ENCODE measurements around the gene AP5Z1.

AP5Z1 gene

DNA sequence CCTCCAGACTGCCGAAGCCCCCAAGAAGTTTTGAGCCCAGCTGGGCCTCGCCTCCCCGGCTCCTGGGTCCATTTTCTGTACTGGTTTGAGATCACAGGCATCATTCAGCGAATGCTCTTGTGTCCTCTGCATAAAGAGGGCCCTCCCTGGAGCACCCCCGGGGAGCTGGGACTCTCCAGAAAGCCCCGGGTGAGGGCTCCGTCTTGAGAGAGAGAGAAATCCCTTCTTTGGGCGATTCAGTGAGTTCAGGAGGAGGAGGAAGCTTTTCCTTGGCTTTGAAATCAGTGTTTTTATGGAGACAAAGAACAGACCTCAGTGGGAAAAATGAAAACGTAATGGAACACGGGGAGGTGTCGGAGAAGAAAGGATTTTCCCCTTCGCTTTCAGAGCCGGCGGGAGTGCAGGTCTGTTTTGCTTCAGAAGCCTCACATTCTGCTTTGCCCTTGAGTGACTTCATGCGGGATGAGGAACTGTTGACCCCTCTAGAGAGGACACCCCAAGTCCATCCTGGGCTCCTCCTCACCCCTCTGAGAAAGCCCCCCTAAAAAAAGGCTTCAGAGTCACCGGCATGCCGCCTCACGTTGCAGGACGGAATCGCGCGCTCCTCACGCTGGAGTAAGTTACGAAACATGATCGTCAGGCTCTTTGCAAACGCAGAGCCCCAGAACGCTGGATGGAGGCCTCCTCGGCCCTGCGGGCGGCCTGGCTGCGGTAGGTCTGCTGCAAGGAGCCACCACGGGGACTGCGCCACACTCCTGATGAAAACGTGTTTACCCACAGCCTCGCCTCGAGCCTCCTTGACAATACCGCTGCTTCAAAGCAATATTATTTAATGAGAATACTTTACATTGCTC is 8.5 kb upstream of the AP5Z1 start:
- DNase-seq, result no peak

DNA sequence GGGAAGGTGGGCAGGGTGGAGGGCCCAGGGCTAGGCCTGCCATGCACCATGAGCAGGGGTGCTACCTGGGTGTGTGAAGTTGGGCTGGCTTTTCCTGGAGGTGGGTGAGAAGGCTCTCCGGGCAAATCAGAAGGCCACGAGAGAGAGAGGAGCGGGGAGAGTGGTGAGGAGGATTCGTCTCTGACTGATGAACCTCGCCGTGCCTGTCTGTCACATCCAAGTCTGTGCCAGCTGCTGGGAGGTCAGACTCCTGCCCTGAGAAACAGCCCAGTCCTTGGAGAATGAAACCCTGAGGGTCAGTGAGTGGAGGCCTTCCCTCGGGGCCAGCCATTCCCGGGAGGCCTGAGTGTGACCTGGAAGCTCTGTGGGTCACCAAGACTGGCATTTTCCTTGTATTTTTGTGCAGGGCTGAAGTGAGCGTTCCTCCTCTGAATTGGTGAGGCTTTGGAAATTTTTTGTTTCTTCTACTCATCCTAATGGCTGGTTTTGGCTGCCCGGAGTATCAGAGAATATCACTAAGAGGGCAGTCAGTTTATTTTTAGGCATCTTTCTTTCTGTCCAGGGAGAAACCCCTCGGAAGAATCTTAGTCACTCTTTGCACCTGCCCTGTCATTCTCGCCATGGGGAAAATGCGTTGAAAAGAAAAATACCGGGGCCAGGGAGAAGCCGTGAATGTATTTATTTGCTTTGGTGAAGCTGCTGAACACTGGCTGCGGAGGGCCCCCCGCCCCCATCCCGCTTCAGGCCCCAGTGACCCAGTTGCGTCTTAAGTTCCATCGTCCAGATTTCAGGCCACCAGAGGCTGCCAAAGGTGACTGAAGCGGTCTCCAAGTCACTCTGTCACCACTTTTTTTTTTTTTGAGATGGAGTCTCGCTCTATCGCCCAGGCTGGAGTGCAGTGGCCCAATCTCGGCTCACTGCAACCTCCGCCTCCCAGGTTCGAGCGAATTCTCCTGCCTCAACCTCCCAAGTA is 6.5 kb upstream of the AP5Z1 start:
- DNase-seq, result no peak

DNA sequence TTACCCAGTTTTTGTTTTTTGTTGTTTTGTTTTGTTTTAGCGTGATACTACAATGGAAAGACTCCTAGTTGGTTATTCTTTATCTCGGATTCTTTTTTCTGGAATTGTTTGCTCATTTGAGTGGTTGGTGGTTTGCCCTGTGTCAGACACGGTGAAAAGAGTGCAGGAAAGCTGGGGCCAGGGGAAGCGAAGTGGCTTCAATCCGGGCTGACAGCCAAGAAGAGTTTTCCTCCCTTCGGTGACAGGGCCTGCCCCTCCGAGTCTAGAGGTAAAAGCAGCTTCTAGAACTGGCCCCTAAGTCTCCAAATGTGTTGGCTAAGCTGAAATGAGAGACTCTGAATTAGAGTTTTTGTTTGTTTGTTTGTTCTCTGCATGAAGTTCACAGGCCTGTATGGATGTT is 5.7 kb upstream of the AP5Z1 start:
- DNase-seq, result no peak

DNA sequence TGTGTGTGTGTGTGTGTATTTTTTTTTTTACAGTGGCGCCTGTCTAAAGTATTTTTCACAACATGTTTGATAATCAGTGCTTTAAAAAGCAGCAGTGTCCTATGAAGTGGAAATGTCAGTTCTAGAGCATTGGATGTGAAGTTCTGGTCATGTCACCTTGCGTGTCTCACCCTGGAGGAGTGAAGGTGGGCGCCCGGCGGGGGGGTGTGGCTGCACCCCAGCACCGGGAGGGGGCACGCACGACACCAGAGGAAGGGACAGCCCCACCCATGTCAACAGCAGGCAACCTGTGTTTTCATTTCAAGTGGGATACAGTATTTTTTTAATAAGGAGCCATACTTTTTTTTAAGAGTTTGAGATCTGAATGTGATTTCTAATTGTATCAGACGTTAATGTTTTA is 4.5 kb upstream of the AP5Z1 start:
- no peak for DNase-seq

DNA sequence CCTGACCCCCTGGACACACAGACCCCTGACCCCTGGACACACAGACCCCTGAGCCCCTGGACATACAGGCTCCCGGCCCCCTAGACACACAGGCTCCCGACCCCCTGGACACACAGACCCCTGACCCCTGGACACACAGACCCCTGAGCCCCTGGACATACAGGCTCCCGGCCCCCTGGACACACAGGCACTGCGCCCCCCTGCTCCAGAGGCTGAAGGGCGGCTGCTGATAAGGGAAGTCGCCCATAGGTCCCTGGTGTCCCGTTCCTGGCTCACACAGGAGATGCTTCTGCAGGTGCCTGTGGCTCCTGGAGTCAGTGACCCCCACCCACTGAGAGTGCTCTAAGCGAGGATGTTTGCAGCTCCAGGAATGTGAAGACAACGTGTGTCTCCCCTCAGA is 3.7 kb upstream of the AP5Z1 start:
- DNase-seq, result no peak

DNA sequence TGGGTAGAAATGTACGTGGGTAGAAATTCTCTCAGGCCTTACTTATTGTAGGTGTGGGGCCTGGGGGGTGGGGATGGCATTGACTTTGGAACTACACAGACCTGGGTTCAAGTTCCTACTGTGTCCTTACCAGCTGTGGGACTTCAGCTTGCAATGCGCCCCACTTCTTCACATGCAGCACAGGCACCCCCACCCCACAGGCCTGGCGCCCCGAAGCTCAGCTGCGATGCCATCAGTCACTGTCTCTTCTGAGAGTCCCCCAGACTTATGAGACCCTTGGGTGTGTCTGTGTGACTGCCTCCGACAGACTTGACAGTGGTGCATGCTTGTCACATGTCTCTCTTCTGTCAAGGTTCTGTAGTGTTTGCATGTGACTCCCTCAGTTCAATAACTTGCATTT is 3.1 kb upstream of the AP5Z1 start:
- DNase-seq, result no peak

DNA sequence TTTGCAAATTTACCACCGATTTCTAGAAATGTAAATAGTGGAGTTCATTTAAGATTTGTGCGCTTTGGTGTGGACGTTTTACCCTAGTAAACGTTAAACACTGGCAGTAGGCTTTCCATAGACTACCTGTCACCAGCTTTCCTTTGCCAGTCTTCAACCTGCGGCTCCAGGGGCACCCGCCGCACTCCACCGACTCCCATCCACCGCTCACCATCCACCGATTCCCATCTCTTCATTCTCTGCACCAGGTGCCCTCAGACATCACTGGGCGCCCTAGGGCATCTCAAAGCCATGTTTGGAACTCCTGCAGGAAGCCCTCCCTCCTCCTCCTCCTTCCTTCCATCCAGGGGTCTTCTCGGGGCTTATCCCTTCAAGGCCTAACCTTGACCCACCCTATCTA is 1.4 kb upstream of the AP5Z1 start:
- no peak for DNase-seq

DNA sequence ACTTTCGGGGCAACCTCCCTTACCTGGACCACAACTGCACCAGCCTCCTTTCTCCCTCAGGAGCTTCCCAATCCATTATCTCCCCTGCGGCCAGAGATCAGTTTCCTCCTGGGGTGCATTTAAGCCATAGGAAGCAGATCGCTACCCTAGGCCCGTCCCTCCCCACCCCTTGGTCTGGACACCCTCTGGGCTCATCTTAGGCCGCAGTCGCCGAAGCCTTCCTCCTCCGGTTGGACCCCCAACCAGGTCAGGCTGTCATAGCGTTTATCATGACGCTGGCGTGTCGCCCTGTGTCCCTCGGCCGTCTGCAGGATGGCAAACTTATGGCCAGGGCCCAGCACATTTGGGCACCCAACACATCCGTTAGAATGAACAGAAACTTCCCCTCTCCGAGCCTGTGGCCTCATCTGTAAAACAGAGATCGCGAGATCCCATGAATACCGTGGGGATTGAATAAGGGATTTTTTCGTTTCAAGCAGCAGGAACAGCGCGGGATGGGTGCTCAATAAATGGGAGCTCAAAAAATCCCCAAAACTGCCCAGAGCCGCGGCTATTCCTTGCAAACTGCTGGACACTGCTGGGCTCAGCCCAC is 669 bp upstream of the AP5Z1 start:
- DNase-seq, result no peak

DNA sequence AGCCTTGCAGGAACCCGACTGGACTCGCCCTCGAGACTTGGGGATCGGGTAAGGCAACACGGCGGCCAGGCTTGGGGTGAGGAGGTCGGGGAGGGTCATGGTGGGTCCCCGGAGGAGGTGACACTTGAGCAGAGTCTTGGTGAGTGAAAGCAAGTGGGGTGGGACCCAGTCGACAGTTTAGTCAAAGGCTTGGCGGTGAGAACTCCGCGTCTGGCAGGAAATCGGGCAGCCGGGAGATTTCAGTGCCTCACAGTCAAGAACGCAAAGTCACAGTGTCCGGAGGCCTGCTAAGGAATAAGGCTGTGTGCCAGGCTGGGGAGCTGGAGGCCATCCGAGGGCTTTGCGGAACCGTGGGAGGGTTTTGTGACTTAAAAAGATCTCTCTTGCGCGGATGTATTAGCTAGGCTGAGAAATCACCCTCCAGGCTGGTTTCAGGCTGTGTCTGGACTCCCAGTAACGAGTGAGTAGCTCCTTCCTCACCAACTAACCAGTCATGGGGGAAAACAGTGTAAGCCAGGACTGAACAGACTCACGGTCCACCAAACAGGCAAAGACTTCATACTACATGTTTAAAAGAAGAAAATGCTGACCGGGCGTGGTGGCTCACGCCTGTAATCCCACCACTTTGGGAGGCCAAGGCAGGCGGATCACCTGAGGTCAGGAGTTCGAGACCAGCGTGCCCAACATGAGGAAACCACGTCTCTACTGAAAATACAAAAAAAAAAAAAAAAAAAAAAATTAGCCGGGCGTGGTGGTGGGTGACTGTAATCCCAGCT is 613 bp downstream of the AP5Z1 start:
- DNase-seq, result peak in 1 of 2 experiments; percentile 60

DNA sequence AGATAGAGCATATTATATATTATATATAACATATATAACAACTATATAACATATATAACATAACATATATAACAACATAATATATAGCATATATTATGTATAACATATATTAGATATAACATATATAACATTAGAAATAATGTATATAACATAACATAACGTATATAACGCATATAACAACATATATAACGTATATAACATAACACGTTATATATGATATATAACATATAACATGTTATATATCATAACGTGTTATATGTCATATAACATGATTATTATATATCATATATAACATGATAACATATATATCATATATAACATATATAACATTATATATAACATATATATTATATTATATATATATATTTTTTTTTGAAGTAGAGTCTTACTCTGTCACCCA is 3.7 kb downstream of the AP5Z1 start:
- no peak for DNase-seq

DNA sequence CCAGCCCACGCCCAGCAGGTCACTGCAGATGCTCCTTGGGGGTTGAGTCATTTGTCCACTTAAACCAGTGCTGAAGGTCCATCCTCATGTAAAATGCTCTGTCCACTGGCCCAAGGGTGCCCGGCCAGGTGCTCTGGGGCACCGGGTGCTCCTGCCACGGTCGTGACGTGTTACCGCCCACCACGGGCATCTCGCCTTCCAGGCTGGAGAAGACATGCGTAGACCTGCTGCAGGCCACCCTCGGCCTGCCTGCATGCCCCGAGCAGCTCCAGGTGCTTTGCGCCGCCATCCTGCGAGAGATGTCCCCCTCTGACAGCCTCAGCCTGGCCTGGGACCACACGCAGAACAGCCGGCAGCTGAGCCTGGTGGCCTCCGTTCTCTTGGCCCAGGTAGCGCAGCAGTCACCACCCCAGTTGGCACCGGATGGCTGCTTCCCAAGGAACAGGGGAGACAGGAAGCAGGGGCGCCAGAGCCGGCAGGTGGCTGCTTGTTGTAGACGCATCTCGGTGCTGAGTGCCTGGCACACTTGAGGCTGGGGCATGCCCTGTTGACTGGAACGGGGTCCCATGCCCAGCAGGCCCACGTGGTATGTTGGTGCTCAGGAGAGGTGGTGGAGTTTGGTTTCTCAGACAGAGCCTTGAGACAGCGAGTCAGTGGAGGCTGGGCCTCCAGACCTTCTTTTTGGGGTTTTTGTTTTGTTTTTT is 6.1 kb downstream of the AP5Z1 start:
- DNase-seq, result no peak

DNA sequence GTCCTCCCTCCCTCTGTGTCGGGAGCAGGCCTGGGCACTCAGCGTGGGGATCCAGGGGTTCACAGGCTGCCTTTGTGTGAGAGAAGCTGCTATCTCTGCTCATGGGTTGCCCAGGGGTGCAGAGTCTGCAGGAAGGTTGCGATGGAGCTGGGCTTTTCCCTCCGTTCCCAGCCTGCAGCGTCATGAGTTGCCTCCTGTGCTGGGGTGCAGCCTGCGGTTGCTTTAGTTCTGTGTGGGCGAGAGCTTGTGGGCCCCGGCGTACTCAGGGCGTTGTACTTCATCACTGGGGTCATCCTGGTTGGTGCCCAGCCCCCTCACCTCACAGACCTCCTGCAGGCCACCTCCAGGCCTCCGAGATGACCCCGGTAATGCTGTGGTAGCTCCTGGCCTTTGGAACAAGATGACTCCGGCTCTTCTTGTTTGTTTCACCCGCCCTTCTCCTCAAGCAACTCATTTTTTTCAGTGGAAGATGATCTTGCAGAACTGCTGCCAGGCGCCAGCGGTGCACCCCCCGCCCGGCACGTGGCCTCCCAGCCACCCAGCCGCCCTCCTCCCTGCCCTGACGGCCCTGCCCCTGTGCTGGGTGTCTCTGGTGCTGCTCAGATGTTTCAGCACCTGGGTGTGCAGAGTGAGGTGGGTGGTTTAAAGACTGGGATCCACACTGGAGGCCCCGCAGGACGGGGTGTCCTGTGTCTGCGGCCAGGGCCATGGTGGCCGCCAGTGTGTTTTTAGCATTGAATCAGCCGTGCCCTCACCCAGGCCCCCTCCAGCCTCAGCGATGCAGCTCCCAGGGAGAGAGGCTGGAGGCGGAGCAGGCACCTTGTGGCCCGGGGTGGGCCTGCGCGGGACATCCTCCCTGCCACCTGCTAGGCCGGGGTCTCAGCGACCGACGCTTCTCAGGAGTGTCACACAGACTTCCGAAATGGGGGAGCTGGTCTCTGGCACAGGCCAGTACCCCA is 7.2 kb downstream of the AP5Z1 start:
- no peak for DNase-seq

DNA sequence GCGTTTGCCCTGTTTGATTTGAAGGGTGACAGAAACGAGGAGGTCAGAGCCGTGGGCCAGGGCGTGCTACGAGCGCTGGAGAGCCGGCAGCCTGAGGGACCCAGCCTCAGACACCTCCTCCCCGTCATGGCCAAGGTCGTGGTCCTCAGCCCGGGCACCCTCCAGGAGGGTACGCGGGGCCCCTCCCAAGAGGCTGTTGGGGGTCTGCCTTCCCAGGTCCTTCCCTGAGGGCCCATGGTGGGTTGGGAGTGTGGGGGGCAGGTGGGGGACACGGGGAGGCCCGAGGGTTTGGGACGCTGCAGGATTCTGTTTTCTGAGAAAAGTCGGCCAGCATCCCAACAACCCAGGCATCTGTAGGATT is 7.8 kb downstream of the AP5Z1 start:
- no peak for DNase-seq

DNA sequence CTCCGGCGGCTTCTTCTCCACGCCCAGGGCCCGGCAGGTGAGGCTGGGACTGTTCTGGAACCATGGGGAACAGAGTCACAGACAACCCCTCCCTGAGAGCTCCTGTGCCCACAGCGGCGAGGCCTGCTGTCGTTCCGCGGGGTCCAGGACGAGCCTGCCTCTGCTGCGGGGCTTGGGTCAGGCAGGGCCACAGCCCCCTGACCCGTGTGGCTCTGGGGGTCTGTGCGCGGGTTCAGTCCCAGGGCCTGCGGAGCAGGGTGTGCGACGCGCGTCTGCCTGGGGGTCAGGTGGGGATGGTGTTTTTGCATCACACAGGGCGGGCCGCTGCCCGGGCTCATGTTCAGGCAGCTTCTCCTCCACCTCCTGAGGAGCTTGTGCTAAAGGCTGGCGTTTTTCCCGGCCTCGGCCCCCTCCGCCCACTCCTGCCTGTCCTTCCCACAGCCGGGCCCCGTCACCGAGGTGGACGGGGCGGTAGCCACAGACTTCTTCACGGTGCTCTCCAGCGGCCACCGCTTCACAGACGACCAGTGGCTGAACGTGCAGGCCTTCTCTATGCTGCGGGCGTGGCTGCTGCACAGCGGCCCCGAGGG is 8.4 kb downstream of the AP5Z1 start:
- DNase-seq, result no peak

DNA sequence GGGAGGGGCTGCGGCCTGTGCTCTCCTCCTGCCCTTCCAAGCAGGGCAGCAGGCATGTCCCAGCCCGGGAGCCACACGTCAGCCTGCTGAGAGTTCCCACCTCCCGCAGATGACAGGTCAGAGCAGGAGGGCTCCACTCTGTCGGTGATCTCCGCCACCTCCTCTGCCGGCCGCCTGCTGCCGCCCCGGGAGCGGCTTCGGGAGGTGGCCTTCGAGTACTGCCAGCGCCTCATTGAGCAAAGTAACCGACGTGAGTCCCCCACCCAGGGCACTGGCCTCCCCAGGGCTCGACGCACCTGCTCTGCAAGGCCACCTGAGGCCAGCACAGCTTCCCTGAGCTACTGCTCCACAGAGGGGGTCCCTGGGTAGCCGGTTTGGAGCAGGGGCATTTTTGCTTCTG is 9.4 kb downstream of the AP5Z1 start:
- no peak for DNase-seq

DNA sequence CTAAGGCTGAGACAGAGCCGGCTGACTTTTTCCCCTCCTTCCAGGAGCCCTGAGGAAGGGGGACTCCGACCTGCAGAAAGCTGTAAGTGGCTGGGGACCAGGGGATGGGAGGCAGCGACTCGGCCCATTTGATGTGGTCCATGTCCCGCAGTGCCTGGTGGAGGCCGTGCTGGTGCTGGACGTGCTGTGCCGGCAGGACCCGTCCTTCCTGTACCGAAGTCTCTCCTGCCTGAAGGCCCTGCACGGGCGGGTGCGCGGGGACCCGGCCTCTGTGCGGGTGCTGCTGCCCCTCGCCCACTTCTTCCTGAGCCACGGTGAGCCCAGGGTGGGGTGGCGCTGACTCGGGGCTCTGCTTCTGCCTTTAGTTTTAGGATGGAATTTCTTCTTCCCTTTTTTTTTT is 9.9 kb downstream of the AP5Z1 start:
- no peak for DNase-seq

DNA sequence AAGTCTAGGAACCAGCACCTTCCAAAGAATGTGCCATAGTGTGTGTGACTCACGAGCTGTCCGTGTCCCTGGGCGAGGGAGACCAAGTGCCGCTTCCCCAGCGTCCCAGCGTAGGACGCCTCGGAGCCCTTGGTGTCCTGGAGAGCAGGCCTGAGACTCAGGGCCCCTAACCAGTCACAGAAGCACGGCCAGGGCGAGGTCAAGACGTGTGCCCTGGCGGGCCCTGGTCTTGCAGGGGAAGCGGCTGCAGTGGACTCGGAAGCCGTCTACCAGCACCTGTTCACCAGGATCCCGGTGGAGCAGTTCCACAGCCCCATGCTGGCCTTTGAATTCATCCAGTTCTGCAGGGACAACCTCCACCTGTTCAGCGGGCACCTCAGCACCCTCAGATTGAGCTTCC is 10.6 kb downstream of the AP5Z1 start:
- DNase-seq, result no peak

DNA sequence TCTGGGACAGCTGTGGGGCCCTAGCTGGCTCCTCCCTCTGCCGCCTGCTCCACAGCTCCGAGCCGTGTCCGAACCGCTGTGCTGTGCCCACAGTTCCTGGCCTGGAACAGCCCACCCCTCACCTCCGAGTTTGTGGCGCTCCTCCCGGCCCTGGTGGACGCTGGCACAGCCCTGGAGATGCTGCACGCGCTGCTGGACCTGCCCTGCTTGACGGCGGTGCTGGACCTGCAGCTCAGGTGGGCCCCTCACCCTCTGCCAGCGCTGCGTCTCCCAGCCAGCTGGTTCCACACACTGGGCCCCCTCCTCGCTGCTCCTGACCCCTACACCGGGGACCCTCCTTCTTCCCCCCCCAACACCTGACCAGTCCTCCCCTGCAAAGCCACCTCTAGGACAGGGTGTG is 12.1 kb downstream of the AP5Z1 start:
- no peak for DNase-seq

DNA sequence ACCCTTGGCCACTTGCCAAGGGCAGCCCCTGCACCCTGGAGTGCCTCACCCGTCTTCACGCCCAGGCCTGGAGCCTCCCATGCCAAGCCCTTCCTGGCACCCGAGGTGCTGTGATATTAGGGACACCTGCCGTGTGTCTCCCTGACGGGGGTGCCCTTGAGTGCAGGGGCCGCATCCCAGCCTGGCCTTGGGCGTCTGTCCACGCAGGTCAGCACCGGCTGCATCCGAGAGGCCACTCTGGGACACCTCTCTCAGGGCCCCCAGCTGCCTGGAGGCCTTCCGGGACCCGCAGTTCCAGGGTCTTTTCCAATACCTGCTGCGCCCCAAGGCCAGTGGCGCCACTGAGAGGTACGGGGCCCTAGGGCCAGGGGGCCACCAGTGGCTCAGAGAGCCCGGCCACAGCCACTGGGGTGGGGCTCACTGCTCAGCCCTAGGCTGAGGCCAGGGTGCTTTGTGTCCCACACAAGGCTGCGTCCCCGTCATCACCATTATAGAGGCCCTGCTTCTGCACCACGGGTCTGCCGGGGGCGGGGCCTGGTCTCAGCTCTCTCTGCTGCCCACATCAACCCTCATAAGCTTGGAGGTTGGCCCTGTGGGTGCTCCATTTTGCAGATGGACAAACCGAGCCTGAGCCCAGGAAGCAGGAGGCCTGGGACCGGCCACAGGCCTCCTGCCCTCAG is 12.7 kb downstream of the AP5Z1 start:
- DNase-seq, result no peak

DNA sequence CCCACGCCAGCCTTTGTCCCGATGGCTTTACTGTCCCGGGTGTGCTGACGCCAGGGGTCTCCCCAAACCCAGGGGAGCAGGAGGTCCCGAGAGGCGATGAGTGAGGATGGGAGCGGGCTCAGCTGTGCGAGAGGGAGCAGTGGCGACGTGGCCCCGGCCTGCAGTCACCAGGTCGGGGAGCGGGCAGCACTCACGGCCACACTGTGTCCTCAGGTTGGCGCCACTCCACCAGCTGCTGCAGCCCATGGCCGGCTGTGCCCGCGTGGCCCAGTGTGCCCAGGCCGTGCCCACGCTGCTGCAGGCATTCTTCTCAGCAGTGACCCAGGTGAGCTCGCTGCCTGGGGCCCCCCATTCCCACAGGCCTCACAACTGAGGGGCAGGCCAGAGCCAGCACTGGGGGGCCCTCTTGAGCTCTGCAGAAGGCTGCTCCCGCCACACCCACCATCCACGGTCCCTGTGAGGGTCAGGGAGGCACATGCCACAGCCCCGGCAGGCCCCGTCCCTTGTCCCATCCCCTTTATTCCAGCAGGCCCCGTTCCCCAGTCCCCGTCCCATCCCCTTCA is 13.3 kb downstream of the AP5Z1 start:
- no peak for DNase-seq

All from activated T-cell treated with anti-CD3 and anti-CD28 coated beads, Interleukin-2, amount 50 U/mL, for 48 hours (primary cell).